ENCODE data around the gene RBM17.
"Not testable (repeated sequence)": the region's sequence is repeated elsewhere in the genome, so short reads cannot be mapped to it uniquely, and the experiment has no call there.

The RBM17 gene

DNA sequence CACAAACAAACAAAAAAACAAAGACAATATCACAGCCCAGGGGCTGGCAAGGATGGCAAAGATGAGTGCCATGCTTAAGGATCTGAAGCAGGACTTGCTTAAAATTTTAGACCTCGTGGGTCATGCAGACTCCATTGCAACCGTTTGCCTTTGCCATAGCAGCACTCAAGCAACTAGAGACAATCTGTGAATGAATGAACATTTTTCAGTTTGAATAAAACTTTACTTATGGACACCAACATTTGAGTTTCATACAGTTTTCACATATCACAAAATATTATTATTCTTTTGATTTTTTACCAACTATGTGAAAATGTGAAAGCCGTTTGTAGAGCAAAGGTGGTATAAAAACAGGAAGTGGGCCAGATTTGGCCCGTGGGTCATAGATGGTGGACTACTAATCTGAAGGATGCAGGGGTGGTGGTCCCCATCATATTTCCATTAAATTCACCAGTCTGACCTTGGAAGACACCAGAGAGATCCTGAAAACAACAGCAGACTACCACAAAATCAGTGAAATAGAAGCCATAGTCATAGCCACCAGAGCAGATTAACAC is 8.3 kb upstream of the RBM17 start:
- DNase-seq (ENCODE audit: low read depth) = no peak

DNA sequence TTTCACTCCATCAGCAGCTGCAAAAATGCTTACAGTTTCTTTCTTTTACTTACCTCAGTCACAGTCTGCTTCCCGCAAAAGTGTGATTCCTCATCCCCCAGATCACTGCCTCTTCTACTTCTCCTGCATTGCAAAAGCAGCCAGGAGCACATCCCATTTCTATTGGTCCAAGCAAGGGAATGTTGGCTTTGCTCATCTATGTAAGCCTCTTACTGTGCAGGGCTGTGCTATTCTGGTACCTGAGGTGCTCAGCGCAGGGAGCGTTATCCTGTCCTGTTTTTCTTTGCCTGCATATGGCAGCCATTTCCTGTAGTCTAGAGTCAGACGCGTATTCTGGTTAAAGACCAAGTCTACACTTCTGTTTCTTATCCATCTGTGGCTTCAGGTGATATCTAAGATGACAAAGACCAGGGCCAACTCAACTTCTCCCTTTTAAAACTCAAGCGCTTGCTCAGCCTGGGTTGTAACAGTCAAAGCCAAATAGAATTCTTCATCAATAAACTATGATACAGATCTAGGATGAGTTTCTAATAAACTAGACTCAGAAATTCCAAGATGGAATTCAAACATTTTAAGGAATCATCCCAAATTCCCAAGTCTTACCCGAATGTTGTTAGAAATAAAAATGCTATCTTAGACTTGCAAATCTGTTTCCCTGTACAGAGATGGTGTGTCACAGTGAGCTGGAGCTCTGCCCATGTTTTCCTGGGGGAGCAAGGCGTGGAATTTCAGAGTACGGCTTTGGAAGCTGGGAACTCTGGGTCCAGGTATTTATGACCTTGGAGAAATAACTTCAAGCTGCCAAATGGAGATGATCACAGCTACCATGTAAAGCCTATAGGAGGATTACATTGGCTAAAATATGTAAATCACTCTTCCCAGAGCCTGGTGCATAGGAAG is 6.1 kb upstream of the RBM17 start:
- no peak for DNase-seq (ENCODE audit: low read depth)

DNA sequence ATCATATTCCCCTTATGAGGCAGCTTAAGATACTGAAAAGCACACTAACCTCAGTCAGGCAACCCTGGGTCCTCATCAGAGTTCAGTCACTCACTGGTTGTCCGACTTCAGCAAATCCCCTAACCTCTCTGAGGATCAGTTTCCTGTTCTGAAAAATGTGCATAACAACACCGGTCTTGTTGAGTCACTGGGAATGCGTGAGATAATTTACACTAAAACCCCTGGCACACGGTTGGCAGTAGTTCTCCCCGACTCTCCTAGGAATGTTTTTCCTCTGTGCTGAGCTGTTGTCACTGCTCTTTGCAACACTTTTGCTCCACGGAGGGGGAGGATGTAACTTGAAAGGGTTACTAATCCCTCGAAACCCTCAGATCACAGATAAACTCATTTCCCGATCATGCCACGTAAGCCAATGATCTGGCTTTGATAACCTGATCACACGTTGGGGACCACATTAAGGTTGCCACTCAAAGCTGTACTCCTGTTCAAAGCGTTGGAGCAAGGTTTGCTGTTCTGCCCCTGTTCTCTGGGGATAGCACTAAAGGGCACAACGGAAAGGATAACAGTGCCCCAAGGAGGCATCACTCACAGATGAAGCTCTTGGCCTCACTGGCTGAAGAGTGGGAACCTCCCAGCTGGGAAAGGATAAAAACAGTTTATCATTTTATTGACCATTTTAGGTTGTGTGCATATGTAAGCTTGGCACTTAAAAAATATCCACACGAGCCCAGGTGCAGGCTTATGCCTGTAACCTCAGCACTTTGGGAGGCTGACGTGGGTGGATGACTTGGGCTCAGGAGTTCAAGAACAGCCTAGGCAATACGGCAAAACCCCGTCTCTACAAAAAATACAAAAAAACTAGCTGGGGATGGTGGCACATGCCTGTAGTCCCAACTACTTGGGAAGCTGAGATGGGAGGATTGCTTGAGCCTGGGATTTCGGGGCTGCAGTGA is 5.0 kb upstream of the RBM17 start:
- DNase-seq (ENCODE audit: low read depth) = no peak

DNA sequence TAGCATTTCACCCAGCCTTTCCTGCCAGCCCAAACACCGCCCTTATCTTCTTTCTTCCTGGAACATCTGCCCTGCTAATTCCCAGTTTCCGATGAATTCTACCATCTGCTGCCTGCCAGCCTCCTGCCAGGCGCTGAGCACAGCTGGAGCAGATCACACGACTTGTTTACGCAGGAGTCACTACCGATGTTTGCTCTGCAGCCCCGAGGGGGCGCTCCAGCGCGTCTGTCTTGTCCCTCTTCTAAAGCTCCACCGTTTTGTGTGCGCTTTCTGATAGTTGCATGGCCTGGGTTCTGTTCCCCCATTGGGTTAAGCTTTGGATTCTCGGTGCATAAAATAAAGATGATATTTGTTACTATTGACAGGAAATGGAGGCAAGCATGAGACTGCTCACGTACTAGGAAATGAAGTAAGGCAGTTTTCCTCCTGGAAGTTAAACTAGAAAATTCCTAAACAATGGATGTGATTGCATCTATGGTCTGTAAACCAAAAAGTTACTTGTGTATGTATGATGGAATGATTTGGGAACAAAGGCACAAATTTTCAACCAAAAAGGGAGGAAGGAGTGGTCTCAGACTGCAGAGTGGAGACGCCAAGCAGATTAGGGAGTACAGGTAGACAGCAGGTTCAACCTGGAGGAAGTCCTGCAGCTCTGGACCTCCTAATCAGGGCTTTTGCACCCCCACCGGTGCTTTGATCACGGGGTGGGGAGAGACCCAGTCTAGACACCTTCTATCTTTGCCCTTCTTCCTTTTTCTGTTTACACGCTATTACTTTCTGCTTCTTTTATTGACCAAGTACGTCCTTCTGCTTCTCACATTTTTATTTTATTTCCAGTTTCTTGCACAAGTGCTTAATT is 2.2 kb upstream of the RBM17 start:
- no peak for DNase-seq (ENCODE audit: low read depth)

DNA sequence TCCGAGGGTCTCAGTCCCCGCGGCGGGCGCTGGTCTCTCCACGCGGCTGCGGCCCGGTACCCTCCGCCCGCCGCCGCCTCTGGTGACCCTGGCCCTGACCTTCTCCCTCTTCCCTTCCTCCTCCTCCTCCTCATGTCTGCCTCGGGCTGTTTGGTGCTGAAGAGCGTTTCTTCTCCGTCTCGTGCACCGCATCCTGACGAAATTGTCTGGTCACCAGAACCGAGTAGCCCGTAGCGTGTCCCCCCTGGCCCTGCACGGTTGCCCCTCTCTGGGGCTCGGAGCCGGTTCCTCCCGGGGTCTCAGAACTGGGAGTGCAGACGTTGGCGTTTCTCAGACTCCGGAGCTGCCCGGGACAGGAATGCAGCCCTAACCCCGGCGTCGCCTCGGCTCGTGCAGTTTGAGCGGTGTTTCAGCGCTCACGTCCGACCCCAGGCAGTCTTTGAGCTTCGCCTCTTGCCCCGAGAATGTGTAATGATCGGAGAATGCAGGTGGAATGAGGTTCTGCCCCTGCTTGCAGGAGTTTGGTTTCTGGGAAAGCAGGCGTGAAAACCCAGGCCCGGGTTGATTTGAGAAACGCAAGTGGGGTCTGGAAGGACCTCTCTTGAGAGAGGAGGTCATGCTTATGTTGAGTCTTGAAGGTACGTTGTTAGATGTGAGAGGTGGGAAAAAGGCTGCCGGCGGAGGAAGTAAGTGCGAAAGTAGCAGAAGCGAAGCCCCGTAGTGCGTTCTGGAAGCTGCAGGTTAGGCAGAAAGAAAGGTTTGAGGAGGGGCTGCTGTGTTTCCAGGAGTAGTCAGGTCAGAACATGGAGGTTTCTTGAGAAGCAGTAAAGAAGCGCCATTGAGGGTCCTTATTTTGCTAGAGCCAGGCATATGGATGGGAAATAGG is 743 bp downstream of the RBM17 start:
- no peak for DNase-seq (ENCODE audit: low read depth)

DNA sequence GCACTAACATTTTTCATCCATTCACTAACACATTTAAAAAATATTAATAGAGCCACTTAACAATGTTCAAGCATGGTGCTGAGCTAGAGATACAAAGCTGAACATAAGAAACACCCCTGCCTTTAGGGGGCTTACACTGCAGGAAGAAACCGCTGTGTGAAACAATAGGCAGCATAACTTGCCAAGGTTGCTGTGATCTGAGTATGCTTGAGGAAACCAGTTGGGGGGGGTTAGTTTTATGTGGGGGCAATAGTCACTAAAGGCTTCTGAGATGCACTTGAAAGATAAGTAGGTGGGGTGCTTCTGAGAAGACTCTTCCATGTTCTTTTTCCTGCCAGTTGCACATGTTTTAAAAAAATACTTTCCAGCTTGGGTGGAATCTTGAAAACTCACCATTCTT is 2.8 kb downstream of the RBM17 start:
- DNase-seq (ENCODE audit: low read depth) = no peak

DNA sequence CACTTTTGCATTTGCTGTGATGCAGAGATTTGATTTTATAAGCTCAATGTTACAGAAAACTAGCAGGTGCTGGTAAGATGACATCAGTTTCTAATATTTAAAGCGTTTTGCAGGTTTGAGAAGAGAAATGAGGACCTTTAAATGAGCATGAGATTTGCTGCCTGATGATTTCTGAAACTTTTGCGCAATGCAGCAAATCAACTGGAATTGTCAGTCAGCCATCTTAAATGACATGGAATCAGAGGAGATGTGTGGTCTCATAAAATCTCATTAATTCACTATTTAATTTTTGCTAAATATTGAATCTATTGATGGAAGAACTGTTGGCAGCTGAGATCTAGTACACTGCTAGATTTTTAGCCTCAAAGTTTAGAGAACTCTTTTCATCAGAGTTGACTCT is 3.9 kb downstream of the RBM17 start:
- no peak for DNase-seq (ENCODE audit: low read depth)

DNA sequence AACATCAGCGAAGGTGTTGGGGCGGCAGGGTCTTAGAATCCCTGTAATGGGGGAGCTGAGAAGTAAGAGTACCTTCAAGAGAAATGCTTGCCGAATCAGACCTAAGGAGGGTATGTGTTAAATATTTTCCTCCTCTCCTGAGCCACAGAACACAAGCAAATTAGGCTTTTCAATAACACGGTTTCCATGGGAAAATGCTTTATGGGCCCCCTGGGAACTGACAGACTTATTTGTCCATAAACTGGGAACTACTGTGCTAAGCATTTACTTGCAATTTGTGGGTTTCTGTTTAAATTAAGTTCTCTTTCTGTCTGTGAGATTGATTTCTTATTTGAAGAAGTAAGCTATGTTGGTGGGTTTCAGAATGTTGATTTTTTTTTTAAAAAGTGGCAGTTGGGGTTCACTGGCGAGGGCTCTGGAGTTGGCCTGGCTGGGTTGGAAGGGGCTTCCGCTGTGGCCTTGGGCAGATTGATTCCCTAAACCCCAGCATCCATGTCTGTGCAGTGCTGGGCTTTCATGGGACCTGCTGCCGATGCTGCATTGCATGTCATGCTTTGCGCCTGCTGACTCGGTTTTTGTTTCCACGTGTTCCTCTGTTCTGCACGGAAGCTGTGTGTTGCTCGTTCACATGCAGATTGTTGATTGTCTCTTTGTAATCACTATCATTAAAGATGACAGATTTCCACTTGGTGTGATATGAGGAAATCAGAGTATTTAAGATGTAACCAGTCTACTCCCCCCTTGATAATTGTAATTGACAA is 7.2 kb downstream of the RBM17 start:
- no peak for DNase-seq (ENCODE audit: low read depth)

DNA sequence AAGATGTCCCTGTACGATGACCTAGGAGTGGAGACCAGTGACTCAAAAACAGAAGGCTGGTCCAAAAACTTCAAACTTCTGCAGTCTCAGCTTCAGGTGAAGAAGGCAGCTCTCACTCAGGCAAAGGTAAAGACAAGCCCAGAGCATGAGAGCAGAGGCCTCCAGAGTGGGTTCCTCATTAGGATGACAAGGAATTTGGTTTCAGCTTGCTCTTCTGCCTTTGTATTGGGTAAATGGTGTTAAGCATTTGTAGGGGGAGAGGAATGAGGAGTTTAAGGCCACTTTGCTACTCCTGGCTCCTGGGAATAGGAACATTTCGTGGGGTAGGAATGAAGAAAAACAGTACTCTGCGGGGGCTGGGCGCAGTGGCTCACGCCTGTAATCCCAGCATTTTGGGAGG is 8.2 kb downstream of the RBM17 start:
- no peak for DNase-seq (ENCODE audit: low read depth)

DNA sequence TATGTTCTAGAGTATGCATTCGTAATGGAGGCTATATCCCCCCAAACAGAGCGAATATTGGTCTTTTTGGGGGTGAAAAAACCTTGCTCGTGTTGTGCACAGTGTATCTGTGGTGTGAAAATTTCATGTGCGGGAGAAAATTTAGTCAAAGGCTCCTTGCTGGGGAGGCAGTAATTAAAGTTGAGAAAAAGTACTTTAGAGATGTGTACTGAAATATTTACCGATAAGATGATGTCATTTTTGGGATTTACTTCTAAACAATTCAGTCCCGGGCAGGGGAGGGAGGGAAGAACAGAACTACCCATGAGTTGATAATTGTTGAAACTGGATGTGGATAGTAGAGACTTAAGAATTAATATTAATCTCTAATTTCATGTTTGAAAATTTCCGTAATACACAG is 9.3 kb downstream of the RBM17 start:
- DNase-seq (ENCODE audit: low read depth) = no peak

DNA sequence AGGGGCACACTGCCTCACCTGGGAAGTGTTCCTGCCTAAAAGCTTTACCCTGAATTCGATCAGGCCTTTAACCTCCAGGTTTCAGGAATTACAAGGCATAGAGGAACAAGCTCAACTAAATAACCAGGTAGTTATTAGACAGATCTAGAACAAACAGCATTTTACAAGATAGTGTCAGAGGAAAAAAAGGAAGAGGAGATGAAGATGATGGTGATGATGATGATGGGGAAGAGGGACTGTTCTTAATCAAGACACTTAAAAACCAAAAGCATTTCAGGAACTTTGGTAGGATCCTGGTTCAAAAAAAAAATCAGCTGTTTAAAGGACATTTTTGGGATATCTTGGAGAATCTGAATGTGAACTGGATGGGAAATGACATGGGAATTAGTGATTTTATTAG is 11.5 kb downstream of the RBM17 start:
- no peak for DNase-seq (ENCODE audit: low read depth)

DNA sequence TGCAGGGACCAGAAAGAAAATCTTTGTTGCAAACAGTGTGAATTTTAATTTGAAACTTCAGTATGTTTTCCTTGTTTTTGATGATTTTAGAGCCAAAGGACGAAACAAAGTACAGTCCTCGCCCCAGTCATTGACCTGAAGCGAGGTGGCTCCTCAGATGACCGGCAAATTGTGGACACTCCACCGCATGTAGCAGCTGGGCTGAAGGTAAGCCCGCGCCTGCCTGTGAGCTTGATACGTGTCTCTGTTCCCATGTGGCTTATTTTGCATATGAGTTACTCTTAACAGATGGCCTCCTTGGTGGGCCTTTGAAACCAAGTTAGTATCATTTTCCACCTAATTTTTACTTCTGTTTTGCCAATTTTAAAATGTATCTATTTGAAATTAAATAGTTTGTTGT is 12.3 kb downstream of the RBM17 start:
- no peak for DNase-seq (ENCODE audit: low read depth)

DNA sequence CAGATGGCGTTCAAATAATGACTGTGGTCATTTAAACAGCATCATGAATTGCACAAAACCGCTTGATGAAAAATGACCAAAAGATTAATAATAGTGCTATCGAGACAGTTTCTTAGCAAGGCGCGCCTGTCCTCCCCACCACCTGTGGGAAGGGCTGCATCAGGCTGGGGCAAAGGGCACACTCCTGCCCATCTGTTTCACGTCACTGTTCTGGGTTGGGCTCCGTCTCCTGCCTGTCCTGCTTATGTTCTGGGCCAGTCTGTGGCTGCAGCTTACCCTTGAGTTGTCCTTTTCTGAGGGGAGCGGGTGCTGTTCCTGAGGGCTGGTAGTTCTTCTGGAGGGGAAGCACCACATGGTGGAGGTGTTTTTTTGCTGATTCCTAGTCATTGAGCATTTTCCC is 13.3 kb downstream of the RBM17 start:
- DNase-seq (ENCODE audit: low read depth) = no peak

DNA sequence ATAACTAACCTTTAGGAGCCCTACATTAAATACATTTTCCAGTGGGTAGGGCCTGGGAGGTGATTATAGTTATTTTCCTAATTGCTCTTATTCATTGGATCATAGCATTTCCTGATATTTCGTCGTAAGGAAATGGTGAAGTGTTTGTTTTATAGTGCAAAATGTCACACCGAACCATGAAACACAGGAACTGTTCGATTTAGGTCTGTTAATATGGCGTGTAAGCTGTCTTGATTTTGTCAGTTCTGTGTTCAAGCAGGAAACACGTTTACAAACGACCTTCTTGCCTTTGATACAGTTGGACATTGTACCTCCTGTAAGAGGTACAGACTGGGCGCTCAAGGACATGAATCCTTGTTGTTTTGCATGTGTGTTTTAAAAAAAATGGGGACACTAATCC is 14.8 kb downstream of the RBM17 start:
- no peak for DNase-seq (ENCODE audit: low read depth)

DNA sequence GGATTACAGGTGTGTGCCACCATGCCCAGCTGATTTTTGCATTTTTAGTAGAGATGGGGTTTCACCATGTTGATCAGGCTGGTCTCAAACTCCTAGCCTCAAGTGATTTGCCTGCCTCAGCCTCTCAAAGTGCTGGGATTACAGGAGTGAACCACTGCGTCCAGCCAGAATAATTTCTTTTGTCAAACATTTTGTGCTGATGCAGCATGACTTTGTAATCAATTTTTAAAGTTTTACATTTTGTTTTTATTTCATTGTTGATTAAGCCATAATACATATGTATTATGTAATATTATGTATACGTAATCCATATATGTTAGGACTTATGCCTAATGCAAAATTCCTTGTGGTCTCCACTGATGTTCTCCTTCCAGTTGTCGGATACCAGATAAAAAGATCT is 18.8 kb downstream of the RBM17 start:
- DNase-seq (ENCODE audit: low read depth) = not testable (repeated sequence)

DNA sequence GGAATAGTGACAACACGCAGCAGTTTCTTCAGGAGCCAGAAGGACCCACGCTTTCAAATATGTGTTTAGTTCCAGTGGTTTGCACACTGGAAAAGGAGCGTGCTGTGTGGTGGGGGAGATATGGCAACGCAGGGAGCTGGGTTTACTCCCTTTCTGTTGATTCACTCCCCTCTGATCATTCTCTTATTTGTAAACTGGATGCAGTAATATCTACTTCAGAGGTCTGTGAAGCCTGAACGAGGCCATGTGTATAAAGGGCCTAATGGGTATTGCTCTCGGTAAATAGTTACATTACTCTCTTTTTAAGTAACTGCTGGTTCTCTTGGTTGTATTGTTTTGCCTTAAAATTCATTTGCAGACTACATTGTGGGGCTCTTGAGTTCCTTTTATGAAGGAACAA is 19.2 kb downstream of the RBM17 start:
- no peak for DNase-seq (ENCODE audit: low read depth)

DNA sequence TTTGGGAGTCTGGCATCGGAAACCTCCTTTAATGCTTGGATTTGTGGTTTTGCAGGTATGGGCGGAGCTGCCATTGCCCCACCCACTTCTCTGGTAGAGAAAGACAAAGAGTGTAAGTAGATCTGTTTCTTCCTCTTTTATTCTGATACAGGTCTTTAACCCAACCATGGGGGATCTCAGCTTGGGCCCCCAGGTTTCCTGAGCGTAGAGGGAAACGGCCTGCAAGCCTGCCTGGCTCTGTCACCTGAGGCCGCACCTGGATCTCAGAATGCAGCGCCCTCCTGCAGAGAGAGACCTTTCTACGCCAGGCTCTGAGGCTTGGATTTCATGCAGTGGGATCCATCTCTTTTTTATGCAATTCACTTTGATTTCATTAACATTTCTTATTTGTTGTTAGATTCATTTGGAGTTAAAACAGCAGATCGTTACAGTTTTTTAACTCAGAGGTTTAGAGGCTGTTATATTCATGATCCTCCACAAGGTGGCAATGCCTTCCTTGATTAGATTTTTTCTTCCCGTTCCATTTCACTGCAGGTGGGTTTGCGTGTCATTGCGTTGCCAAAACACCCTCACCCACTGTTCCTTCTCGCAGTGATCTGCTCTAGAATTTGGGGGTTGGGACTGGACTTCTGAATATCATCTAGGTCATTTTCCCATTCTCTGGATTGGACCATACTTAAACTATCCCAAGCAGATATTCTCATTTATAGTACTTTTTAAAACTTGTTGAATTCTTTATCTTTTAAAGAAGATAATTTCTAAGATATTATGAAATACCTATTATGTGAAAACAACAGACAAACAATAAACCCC is 20.0 kb downstream of the RBM17 start:
- no peak for DNase-seq (ENCODE audit: low read depth)

DNA sequence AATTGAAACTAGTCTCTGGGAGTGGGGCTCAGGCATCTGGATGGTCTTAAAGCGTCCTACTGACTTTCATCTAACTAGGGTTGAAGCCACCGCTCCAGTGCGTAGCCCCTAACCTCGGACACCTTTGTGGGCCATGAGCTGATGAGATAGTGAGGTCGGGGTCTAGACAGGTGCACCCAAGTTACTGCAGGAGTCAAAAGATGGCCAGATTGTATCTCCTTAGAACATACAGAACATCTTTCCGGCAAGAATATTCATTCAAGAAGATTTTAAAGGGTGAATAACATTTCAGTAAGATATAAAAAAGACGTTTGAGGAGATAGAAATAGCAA is 20.6 kb downstream of the RBM17 start:
- DNase-seq (ENCODE audit: low read depth) = no peak

DNA sequence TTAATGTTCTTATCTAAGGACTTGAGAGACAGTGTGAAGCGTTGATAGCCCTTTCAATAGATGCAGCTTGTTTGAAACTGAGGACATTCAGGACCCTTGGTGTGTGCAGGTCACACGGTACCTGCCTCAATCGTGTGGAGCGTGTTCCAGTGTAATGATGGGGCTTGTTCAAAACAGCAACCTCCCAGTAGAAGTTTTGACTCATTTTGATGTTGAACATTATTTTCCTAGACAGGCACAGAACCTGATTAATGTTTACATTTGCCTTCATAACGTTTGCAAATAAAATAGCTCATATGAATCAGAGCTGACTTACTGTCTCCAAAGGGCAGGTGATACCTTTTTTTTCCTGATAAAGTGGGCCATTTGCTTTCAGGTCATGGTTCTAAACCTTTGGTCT is 21.3 kb downstream of the RBM17 start:
- no peak for DNase-seq (ENCODE audit: low read depth)
